ENCODE measurements around the gene SELENOM.
"Not testable (repeated sequence)": the region's sequence is repeated elsewhere in the genome, so short reads cannot be mapped to it uniquely, and the experiment has no call there.

SELENOM gene

DNA sequence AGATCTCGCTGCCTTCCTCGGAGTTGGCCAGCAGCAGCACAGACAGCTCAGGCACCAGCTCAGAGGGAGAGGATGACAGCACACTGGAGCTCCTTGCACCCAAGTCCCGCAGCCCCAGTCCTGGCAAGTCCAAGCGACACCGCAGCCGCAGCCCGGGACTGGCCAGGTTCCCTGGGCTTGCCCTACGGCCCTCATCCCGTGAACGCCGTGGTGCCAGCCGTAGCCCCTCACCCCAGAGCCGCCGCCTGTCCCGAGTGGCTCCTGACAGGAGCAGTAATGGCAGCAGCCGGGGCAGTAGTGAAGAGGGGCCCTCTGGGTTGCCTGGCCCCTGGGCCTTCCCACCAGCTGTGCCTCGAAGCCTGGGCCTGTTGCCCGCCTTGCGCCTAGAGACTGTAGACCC lies 26.5 kb upstream of the SELENOM start:
- DNase-seq (ENCODE audit: low read depth in 2 of 2): no peak

DNA sequence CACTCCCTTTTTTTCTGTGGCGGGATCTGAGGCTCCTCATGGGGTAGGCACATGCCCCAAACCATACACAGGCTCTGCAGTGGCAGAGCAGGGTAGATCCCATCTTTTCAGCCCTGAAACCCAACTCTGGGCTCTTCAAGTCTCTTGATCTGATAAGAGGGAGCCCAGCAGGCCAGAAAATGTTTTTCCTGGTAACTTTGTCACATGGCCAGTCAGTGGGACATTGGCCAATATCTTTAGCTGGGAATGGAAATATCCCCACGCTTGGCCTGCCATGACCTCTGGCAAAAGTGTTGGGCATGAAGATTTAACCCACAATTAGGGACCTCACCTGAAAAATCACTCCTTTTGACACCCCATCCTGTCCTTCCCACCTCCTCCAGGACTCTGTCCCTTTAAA lies 23.5 kb upstream of the SELENOM start:
- DNase-seq (ENCODE audit: low read depth in 2 of 2): no peak

DNA sequence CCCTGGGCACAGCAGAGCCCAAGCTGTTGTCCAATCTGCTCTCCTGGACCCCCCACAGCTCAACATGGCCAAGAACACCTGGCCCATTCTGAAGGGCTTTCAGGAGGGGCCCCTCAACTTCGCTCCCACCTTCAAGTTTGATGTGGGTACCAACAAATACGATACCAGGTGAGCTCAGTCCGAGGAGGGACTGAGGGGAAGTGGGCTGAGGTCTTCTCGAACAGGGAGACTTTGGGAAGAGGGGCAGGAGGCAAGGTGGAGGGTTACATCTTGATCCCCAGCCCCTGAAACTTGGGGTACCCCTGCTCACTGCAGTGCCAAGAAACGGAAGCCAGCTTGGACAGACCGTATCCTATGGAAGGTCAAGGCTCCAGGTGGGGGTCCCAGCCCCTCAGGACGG lies 20.8 kb upstream of the SELENOM start:
- no peak for DNase-seq (ENCODE audit: low read depth in 2 of 2)

DNA sequence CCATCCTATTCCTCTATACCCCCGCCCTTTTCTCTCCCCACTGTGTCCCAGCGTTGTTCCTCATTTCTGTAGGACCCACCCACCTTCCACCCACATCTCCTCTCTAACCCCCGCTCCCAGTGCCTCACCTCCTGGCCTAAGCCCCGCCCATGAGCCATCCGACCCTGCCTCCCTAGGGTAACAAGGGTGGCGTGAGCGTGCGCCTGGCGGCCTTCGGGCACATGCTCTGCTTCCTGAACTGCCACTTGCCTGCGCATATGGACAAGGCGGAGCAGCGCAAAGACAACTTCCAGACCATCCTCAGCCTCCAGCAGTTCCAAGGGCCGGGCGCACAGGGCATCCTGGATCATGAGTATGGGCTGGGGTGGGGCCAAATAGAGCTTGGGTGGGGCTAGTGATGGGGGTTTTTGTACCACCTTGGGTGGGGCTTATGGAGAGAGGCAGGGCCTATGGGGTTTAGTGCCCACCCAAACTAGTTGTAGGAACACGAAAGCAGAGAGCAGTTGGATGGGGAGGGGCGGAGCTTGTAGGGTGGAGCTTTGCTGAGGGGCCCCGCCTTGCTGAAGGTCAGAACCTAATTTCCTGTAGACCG lies 19.9 kb upstream of the SELENOM start:
- DNase-seq (ENCODE audit: low read depth in 2 of 2): no peak

DNA sequence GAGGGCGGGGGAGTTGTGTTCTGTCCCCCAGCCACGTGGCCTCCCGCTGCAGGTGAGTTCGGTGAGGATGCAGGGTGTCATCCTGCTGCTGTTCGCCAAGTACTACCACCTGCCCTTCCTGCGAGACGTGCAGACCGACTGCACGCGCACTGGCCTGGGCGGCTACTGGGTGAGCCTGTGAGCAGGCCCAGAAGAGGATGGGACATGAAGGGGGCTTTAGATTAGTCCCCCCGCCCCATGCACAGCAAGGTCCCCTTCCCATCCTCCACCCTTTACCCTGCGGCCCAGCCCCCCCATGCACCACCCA lies 19.5 kb upstream of the SELENOM start:
- no peak for DNase-seq (ENCODE audit: low read depth in 2 of 2)

DNA sequence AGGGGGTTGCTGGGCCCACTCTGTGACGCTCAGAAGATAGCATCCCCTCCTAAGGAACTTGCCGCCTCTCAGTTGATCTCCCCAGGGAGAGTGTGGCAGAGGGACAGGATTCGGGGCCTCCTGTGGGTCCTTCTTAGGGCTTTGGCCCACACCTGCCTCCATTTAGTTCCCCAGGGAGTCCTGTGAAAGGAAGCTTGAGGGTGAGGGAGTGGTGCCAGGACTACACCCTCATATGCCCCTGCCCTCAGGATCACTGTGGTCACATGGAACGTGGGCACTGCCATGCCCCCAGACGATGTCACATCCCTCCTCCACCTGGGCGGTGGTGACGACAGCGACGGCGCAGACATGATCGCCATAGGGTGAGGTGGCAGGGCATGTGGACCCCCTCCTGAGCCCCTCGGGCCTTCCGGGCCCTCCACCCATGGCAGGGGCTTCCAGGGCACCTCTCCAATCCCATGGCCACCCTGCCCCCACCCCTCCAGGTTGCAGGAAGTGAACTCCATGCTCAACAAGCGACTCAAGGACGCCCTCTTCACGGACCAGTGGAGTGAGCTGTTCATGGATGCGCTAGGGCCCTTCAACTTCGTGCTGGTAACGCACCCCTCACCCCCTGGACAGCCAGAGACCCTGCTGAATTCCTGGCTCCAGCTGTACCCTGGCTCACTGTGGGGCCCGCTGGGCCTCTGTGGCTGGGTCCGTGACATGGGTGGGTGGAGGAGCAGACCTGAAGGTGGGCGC lies 18.9 kb upstream of the SELENOM start:
- no peak for DNase-seq (ENCODE audit: low read depth in 2 of 2)

DNA sequence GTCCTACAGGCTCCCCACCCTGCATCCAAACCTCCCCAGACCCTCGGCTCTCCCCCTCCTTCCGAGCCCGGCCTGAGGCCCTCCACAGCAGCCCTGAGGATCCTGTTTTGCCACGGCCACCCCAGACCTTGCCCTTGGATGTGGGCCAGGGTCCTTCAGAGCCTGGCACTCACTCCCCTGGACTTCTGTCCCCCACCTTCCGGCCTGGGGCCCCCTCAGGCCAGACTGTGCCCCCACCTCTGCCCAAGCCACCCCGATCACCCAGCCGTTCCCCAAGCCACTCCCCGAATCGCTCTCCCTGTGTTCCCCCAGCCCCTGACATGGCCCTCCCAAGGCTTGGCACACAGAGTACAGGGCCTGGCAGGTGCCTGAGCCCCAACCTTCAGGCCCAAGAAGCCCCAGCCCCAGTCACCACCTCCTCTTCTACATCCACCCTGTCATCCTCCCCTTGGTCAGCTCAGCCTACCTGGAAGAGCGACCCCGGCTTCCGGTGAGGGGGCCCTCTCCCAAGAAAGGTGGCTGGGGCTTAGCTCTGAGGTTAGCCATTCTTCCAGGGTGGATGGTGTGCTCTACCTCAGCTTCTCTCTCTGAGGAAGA lies 18.3 kb upstream of the SELENOM start:
- no peak for DNase-seq (ENCODE audit: low read depth in 2 of 2)

DNA sequence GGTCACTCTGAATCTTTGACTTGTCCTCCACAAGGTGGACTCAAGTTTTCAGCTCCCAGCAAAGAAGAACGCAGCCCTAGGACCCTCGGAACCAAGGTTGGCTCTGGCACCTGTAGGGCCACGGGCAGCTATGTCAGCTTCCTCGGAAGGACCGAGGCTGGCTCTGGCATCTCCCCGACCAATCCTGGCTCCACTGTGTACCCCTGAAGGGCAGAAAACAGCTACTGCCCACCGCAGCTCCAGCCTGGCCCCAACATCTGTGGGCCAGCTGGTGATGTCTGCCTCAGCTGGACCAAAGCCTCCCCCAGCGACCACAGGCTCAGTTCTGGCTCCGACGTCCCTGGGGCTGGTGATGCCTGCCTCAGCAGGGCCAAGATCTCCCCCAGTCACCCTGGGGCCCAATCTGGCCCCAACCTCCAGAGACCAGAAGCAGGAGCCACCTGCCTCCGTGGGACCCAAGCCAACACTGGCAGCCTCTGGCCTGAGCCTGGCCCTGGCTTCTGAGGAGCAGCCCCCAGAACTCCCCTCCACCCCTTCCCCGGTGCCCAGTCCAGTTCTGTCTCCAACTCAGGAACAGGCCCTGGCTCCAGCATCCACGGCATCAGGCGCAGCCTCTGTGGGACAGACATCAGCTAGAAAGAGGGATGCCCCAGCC lies 17.6 kb upstream of the SELENOM start:
- no peak for DNase-seq (ENCODE audit: low read depth in 2 of 2)

DNA sequence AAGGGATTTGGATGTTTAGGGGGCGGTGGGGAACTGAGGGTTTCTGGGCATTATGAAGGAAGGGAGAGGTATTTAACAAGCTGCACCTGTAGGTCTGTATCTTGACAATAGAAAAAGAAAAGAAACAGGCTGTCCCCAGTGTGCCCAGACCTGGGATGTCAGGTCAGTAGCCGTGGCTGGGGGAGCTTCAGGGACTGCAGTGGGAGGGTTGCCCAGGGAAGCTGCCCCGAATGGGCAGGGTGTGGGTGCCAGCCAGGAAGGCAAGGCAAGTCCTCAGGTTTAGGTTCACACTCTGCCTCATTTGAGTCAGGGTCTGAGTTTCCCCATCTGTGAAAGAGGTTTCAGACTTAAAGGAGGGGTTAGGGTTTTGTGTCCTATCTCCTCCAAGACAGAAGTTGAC lies 16.9 kb upstream of the SELENOM start:
- DNase-seq (ENCODE audit: low read depth in 2 of 2): no peak

DNA sequence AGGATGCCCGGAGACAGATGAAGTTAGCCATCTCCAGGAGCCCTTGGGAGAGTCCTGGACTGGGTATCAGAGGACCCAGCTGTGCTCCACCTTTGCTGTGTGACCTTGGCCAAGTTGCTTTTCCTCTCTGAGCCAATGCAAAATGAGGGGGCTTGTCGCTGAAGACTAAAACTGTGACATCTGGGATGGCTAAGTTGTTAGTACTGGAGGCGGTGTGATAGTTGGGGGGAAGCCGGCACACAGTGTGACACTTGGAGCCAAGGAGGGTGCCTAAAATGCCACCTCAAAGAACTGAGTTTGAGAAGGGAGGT lies 15.9 kb upstream of the SELENOM start:
- no peak for DNase-seq (ENCODE audit: low read depth in 2 of 2)

DNA sequence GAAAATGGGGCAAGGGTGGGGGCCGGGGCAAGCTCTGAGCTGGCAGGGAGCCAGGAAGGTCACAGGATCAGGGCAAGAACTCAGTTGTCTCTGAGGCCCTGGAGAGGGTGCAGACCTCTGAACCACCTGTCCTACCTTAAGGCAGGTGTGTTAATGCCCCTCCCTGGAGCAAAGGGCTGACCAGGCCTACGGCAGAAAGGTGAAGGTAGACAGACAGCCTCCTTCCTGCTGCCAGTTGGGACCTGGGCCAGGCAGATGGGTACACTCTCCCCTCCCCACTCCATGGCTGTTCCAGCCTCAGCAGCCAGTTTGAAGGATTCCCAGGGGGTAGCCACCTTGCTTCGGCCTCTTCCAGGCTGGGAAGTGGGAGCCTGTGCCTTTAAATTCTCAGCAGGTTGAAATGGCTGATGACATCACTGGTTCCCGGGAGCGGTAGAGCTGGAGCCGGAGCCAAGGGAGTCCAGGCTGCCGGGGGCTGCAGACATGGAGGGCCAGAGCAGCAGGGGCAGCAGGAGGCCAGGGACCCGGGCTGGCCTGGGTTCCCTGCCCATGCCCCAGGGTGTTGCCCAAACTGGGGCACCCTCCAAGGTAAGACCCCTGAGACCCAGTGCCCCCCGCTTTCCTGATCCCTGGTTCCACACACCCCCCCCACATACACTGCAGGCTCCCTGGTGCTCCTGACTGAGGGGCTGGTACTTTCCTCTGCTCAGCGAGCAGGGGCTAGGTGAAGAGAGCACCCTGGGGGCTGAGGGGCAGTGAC lies 15.3 kb upstream of the SELENOM start, which contains the start of gene INPP5J:
Gene INPP5J (plus strand): TSS at position 435 of the 760 bp plus-strand sequence. CDS start 49 bp downstream, at position 484.
- DNase-seq (ENCODE audit: low read depth in 2 of 2): no peak

DNA sequence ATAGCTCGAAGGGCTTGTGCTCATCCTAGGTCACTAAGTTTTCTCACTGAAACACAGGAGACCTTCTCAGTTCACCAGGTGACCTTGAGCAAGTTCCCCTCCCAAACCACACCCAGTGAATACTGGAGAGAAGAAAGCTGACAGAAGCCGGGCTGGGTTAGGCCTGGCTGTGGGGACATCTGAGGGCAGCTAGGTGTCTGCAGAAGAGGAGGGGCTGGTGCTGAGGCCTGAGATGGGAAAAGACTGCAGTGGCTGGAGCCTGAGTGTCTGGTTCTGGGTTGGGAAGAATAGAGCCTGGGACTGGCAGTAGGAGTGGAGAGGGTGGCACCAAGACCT lies 14.8 kb upstream of the SELENOM start:
- no peak for DNase-seq (ENCODE audit: low read depth in 2 of 2)

DNA sequence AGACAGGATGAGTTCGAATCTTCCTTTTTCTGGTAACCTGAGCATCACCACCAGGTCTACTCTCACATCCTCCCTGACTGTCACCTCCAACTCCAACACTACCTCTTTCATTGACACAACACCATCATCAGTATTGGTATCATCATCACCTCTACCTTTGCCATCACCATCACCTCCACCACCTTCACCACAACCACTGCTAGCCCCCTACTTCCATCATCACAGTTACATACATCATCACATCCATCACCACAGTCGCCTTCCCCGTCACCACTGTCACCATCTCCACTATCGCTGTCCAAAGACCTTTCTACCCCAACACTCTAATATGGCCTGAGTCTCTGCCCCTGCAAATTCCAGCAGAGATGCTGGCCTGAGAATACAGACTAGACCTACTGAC lies 14.0 kb upstream of the SELENOM start:
- no peak for DNase-seq (ENCODE audit: low read depth in 2 of 2)

DNA sequence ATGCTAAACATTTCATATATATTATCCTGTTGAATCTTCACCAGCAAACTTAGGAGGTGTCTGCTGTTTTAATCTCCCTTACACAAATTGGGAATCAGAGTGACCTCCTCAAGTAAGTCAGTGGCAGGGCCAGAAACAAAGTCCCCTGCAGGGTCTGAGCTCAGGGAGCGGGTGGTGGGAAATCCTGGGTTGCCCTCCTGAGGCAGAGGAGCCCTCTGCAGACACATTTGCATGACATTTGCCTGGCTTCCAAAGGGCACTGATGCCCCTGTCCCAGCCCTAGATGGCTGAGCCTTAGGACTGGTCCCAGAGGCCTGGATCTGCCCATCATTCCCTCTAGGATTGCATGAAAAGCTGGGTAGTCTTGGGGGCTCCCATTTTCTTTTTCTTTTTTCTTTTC lies 13.3 kb upstream of the SELENOM start:
- no peak for DNase-seq (ENCODE audit: low read depth in 2 of 2)

DNA sequence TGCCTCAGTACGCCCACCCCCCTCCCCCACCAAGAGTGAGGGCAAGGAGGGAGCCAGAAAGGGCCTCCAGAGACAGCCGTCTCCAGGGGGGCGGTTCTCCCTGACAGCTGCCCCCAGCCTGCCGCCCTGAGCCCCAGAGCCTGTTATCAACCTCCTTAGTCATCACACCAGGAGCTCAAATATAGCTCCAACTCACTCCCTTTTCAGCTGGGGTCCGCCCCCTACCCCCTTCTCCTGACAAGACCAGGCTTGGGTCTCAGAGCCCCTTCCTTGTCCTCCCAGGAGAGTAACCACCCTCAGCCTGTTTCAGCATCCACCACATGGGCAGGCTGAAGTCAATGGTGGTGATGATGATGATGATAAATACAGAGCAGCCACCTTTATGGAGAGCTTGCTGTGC lies 12.9 kb upstream of the SELENOM start:
- no peak for DNase-seq (ENCODE audit: low read depth in 2 of 2)

DNA sequence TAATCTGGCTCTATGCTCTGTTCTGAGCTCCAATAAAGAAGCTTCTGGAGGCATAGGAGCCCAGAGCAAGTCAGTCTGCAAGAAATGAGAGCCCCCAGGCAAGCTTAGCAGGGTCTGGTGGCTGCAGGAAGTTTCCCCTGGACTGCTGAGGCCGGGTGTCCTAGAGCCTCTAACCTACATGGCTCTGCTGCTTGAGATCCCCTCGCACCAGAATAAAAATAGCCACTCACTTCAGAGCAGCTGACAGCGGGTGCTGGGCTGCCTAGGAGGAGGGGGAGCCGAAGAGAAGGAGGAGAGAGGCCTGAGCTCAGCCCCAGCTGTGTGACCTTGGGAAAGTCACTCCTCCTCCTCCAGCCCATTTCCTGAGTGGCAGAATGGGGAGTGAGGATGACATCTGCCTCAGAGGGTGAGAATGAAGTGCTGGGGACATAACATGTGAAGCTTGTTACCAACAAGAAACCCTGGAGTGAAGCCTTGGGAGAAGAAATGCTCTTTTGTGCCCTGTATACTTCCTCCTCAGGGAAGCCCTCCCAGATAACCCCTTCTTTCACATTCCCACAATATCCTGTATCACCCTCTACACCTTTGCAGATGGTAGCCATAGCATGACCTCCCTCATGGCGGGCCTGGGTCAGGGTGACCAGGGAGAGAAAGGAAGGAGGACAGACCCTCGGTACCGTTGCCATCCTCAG lies 11.8 kb upstream of the SELENOM start:
- no peak for DNase-seq (ENCODE audit: low read depth in 2 of 2)

DNA sequence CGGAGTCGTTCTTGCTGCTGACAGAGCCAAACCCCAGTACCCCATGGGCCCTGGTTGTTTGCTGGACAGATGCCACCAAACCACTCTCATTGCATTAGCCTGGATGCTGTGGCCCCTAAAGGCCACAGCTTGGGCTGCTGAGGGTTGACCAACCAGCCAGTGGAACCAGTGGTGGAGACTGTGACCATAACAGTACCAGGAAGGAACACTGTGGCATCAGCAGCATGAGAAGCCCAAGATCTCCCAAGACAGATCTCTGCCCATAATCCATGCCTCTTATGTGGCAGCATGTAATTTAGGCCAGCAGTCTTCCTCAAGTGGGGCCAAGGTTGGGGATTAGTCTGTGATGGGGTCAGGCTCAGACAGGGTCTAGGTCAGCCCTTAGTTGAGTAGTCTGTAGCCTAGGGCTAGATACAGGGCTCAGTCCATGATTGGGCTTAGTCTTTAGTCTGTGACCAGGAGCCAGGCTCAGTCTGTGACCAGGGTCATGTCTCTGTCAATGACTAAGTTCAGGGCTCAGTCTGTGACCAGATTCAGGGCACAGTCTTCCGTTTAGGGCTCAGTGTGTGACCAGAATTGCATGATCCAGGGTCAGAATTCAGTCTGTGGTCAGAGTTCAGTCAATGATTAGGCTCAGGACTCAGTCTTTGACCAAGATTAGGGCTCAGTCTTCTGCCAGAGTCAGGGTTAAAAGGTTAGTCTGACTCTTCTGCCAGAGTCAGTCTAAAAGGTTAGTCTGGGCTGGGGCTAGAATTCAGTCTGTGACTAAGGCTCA lies 10.9 kb upstream of the SELENOM start:
- no peak for DNase-seq (ENCODE audit: low read depth in 2 of 2)

DNA sequence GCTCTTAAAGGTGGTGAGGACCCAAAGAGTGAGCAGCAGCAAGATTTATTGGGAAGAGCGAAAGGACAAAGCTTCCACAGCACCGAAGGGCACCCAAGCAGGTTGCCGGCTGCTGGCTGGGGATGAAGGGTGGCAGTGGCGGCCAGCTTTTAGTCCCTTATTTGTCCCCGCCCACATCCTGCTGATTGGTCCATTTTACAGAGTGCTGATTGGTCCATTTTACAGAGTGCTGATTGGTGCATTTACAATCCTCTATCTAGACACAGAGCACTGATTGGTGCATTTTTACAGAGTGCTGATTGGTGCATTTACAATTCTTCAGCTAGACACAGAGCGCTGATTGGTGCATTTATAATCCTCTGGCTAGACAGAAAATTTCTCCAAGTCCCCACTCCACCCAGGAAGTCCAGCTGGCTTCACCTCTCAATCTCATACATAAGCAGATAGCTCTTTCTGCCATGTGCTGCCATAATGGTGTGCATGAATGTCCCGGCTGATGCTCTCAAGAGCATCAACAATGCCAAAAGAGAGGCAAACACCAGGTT lies 5.3 kb upstream of the SELENOM start:
- not testable (repeated sequence) for DNase-seq (ENCODE audit: low read depth in 2 of 2)

DNA sequence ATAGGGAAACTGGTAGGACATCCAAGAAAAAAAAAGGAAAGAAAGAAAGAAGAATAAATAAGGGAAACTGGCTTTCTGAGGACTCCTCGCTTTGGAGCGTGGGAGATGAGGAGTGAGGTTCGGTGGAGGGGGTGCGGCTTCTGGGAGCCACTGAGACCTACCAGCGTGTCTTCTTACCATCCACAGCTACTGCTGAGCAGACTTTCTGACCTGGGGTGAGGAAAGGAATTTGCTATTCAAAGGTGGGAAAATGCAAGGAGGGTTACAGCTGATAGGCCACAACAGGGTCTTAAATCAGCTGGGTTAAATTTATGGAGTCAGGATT lies 488 bp upstream of the SELENOM start:
- DNase-seq (ENCODE audit: low read depth in 2 of 2): no peak

DNA sequence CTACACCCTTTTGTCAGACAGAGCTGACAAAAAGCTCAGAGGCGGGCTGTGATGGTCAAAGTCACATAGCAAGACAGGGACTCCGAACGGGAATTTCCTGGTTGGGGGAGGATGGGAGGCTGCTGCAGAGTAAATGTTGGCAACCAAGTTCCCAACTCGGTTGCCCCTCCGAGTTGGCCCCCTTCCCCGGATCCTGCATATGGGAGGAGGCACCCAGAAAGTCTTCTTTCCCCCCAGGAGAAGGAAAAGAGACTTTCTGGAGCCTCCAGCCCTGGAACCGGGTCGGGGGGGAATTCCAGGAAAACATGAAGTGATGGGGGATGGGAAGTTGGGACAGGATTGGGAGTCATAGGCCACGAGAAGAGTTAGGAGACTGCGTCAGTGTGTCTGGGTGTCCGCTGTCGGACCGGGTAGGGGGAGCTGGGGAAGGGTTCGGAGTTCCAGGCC lies 614 bp downstream of the SELENOM start:
- DNase-seq (ENCODE audit: low read depth in 2 of 2): no peak

DNA sequence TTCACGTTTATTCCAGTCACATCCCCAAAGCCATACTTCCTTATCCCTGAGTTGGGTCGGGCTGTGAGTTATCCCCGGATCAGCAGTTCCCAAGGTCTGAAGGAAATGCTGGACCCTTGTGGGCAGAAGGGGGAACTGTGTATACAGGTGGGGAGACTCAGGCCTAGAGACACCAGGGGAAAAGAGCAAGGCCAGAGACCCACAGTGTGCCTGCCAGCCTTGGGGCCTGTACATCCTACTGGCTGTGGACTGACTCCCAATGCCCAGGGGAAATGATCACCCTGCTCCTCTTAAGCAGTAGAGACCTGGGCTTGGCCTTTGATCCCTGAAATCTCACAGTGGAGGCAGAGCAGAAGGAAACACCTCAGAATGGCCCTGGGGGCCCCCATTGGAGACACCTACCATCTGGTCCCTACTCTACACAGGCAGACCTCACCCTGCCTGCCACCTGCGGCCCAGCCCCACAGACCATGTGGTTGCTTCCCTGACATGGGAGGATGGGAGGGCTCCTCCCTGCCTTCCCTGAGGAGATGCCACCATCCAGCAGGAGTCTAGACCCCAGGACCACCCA lies 1.3 kb downstream of the SELENOM start:
- DNase-seq (ENCODE audit: low read depth in 2 of 2): no peak

All from stimulated activated CD4-positive, alpha-beta T cell treated with anti-CD3 and anti-CD28 coated beads, Interleukin-12 subunit alpha, Interleukin-12 subunit beta, amount 100 ng/mL, for 24 hours (primary cell).